Left colon (tissue), 2 donors: ENCODE results near the gene SIRT3. TPM values are rescaled to one million over a fixed set of nuclear protein-coding genes. Genes with fewer than 3 reads are reported as not detected.

Experiments
- ATAC-seq: fragments of 200-7000 bp; cut with Tn5 transposase; one replicate; pipeline ENCODE4 v1.9.1; 2020; ENCODE audit warnings: mild to moderate bottlenecking, moderate library complexity
- DNase-seq, 2 donors: peaks; one replicate each; pipeline ENCODE4 v3.0.0-alpha.2; 2020
- intact Hi-C, 2 donors: fragments of 100-400 bp; cut with DNase I in 1 of 2; cut with micrococcal nuclease in 1 of 2; formaldehyde crosslinking; loops; one replicate each; pipeline versions ENCODE4 v1.11.2 to v1.14.0; 2022; cut with DNase I, micrococcal nuclease
- long read RNA-seq: library from polyadenylated mRNA; unstranded; transcript quantifications from one replicate; pipeline ENCODE4 v2.0.0, GENCODE V29; 2021
- total RNA-seq, 2 donors: library from RNA; stranded (reverse); fragmentation: NEBNext Ultra II Directional; extraction: Animal tissue kit (Norgen Biotek cat#: 25700); gene quantifications; one replicate each; pipeline ENCODE4 v1.2.1, GENCODE V29; 2021
- donor health status: DM: no; HTN: no; CAD: no.
- donor health status: DM: yes; HTN: yes; CAD: no.

The SIRT3 gene
- total RNA-seq = 10 to 100 TPM; 18.8 to 22.3 TPM
- long read RNA-seq, transcript SIRT3-201 (7 exons, 2,543 nt) = major isoform, 26 of 57 reads
- long read RNA-seq, transcript SIRT3-214 (7 exons, 1,588 nt) = minor isoform, 8 of 57 reads
- long read RNA-seq, partial matches to known transcripts = 7 of 57 reads
- long read RNA-seq, other reads (novel, unspliced or antisense) = 14 of 57 reads

- peak; percentile 91 for ATAC-seq
- peak; percentile 88 for DNase-seq
- intact Hi-C loops = no loop called here
Observed at GRCh38 chr11:235997-236773, at the start of gene SIRT3. SIRT3 (minus strand) TSS chr11:236342; CDS start chr11:236328, 14 bp downstream.

DNA sequence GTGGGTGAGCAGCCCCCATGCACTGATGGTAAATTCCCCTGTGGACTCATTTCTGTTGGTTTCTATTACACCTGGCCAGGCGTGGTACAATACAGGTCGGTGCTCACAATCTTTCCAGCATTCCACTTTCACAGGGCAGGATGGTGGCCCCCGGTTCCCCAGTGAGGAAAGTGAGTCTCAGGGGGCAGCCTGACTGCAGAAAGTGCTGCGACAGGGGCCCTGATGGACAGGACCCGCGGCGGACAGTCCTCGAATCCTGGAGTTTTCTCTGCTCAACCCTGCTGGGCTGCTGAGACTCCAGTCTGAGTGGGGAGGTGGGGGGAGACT, 49.7 kb upstream of the SIRT3 start:
- DNase-seq (peak in 1 of 2 donors; percentile 3), ATAC-seq (no peak)
- intact Hi-C loops = no loop called here

DNA sequence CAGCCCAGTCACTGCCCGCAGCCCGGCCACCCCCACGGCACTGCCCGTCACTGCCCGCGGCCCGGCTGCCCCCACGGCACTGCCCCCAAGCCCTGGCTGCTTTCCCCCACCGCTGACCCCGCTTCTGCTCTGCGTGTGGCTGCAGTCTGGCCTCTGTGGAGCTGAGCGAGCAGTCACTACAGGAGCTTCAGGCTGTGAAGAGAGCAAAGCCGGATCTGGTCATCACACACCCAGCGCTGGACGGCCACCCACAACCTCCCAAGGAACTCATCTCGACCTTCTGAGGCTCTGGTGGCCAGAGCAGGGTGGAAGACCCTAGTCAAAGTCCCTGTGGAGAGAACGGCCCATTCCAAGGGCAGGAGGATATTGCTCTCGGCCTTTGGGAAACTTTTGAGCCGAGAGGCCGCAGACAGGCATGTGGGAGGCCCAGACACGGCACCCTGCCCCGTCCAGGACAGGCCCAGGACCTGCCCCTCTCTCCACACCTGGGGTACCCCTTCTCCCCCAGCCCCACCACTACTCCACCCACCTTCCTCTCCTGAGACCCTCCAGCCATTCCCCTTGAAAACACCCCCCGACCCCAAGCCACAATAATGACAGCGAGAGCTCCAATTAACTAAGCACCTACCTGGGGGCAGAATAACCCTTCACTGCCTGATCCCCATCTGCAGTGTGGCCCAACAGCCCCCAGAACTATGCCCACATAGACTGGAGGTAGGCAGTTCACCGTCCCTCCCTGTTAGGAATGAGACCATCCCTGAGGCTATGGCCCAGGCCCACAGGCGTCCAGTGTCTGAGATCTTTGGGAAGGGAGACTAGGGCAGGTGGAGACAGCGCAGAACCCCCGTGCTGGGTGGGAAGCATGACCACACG, 49.1 kb upstream of the SIRT3 start:
- DNase-seq (peak; percentile 3 to 20), ATAC-seq (no peak)
- intact Hi-C loops = no loop called here

- intact Hi-C loops = no loop called here
- ATAC-seq (no peak), DNase-seq (peak; percentile 9 to 25)
Observed at GRCh38 chr11:284105-285020, 48.2 kb upstream of the SIRT3 start.

- DNase-seq (peak in 1 of 2 donors; percentile 3), ATAC-seq (no peak)
- intact Hi-C loops = no loop called here
Observed at GRCh38 chr11:283405-284104, 47.4 kb upstream of the SIRT3 start.

DNA sequence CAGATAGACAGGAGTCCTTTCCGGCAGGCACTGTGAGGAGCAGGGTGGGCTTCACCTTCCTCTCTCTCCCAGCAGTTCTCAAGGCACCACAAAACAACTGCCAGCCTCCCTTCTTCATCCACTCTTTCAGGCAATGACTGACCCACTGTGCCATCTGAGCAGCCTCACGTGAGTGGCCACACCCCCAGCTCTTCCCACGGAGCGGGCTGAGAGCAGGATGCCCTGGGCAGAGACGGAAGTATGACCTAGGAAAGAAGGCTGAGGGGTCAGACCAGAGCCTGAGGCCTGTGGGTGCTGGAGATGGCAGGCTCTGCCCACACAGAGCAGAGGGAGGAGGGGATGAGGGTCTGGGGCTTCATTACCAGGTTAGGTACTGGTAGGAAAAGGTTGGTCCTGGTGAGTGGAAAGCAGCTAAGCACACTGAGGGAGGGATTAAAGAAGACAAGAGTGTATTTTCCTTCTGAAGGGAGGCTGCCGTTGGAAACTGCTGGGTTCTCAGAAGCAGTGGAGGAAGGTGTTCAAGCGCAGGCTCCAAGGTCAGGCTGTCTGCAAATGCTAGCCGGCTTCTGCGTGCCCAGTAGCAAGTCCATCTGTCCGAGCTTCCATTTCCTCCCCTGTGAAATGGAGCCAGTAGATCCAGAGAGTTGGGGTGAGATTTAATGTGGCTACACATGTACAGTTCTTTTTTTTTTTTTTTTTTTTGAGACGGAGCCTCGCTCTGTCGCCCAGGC, 46.7 kb upstream of the SIRT3 start:
- intact Hi-C loops = no loop called here
- ATAC-seq (no peak), DNase-seq (peak; percentile 3 to 21)

DNA sequence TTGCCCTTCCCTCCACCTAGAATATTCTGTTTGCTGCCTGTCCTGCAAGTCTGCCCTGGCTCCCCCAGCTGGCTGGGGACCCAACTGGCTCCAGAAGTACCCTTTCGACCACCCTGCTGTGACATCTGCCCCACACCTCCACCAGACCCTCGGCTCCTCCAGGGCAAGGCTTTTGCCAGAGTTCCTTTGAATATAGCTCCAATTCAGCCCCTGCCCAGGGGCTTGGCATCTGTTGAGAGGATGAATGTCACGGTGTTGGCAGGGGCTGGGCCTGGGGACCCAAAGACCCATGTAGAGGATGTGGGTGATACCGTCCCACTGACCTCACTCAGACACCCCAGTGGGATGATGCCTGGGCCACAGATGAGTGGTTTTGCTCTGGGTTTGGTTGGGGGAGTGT, 46.0 kb upstream of the SIRT3 start:
- intact Hi-C loops = no loop called here
- DNase-seq (peak in 1 of 2 donors; percentile 4), ATAC-seq (no peak)

DNA sequence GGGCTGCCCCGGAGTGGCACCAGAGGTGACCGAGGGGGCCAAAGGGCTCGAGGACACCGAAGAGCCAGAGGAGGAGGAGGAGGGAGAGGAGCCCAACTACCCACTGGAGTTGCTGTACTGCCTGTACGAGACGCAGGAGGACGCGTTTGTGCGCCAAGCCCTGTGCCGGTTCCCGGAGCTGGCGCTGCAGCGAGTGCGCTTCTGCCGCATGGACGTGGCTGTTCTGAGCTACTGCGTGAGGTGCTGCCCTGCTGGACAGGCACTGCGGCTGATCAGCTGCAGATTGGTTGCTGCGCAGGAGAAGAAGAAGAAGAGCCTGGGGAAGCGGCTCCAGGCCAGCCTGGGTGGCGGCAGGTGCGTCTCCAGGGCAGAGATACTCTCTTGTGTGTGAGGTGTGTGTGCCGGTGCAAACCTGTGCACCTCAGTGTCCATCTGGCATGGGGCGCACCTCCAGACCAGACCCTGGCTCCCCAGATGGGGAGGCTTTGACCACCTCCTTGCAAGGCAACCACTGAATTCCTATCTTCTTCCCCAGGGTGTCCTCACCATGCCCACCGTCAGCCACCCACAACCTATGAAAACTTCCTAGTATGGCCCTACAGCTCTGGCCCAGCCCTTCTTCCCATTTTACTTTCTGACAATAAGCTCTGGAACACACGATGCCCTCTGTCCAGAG, 45.5 kb upstream of the SIRT3 start:
- no peak for ATAC-seq
- peak; percentile 22 for DNase-seq
- intact Hi-C loops = no loop called here

- ATAC-seq (peak; percentile 32), DNase-seq (peak; percentile 26 to 60)
- intact Hi-C loops = no loop called here
Observed at GRCh38 chr11:280706-281485, 44.8 kb upstream of the SIRT3 start.

DNA sequence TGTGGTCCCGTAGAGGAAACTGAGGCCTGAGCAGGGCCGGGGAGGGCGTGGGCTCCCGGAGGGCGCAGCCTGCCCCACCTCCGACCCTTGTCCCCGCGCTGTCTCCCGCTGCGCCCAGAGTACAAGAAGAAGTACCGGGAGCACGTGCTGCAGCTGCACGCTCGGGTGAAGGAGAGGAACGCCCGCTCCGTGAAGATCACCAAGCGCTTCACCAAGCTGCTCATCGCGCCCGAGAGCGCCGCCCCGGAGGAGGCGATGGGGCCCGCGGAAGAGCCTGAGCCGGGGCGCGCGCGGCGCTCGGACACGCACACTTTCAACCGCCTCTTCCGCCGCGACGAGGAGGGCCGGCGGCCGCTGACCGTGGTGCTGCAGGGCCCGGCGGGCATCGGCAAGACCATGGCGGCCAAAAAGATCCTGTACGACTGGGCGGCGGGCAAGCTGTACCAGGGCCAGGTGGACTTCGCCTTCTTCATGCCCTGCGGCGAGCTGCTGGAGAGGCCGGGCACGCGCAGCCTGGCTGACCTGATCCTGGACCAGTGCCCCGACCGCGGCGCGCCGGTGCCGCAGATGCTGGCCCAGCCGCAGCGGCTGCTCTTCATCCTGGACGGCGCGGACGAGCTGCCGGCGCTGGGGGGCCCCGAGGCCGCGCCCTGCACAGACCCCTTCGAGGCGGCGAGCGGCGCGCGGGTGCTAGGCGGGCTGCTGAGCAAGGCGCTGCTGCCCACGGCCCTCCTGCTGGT, 44.0 kb upstream of the SIRT3 start:
- intact Hi-C loops = no loop called here

DNA sequence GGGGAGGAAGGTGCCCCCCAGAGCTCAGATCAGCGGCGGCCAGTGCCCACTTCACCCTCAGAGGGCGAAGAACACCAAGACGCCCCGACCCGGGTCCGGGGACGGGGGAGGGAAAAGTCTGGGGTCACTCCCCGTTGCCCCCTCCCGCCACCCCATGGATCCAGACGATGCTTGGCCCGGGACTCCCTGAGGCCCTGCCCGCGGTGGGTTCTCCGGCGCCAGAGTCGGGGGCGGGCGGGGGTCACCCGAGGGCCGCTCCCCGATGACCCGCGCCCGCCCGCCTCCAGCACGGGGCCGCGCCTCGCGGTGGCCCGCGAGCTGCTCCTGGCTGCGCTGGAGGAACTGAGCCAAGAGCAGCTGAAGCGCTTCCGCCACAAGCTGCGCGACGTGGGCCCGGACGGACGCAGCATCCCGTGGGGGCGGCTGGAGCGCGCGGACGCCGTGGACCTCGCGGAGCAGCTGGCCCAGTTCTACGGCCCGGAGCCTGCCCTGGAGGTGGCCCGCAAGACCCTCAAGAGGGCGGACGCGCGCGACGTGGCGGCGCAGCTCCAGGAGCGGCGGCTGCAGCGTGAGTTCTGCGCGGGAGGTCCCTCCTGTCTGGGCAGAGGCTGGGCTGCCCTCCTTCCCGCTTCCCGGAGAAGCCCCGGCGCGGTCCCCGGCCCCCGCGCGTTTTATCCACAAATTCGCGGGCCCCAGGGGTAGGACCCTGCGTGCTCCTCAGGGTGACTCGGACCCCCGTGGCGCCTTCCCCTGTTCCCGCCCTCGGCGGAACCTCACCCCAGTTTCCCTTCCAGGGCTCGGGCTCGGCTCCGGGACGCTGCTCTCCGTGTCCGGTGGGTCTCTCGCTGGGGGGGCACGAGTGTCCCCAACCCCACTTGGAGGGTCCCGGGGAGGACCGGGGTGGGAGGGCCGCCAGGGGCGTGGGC, 43.2 kb upstream of the SIRT3 start:
- DNase-seq (peak in 1 of 2 donors; percentile 28), ATAC-seq (peak; percentile 53)
- intact Hi-C loops = no loop called here

More for the DNA sequence above, 44.0 kb upstream of the SIRT3 start:
- DNase-seq (peak in 1 of 2 donors; percentile 69), ATAC-seq (peak; percentile 84)

- ATAC-seq = no peak
- intact Hi-C loops = no loop called here
- peak in 1 of 2 donors; percentile 10 for DNase-seq
Observed at GRCh38 chr11:278001-278951, 42.1 kb upstream of the SIRT3 start, which contains the start of gene NLRP6. NLRP6 (plus strand) TSS chr11:278407; CDS start chr11:278570, 163 bp downstream.

GRCh38 chr11:276219-276618, 40.1 kb upstream of the SIRT3 start:
- no peak for ATAC-seq
- intact Hi-C loops = no loop called here
- DNase-seq = no peak

- intact Hi-C loops = no loop called here
- DNase-seq = no peak
- no peak for ATAC-seq
Observed at GRCh38 chr11:272931-273198, 36.7 kb upstream of the SIRT3 start.
